Measurements from ENCODE around the gene ZNF526.
A peak's percentile ranks its signal among the peaks of the same experiment; 100 is the strongest.

Gene ZNF526

GRCh38 chr19:42224940-42225717 is 5.0 kb downstream of the ZNF526 start:
- no peak for DNase-seq (ENCODE audit: low spot score)

- no peak for DNase-seq (ENCODE audit: low spot score)
These were observed 5.7 kb downstream of the ZNF526 start for GRCh38 chr19:42225718-42226292.

- no peak for DNase-seq (ENCODE audit: low spot score)
These were observed 6.8 kb downstream of the ZNF526 start for GRCh38 chr19:42226886-42227285.

GRCh38 chr19:42228641-42229040 is 8.5 kb downstream of the ZNF526 start:
- no peak for DNase-seq (ENCODE audit: low spot score)

- no peak for DNase-seq (ENCODE audit: low spot score)
These were observed 9.3 kb downstream of the ZNF526 start for GRCh38 chr19:42229301-42229854.

GRCh38 chr19:42229855-42230351 is 9.8 kb downstream of the ZNF526 start:
- DNase-seq (ENCODE audit: low spot score) = no peak

GRCh38 chr19:42230571-42230970 is 10.5 kb downstream of the ZNF526 start:
- DNase-seq (ENCODE audit: low spot score) = no peak

- DNase-seq (ENCODE audit: low spot score) = no peak
These were observed 12.3 kb downstream of the ZNF526 start for GRCh38 chr19:42232435-42232834.

GRCh38 chr19:42233106-42233505 is 13.0 kb downstream of the ZNF526 start:
- DNase-seq (ENCODE audit: low spot score) = no peak

- no peak for DNase-seq (ENCODE audit: low spot score)
These were observed 13.7 kb downstream of the ZNF526 start for GRCh38 chr19:42233678-42234292.

- DNase-seq (ENCODE audit: low spot score) = no peak
These were observed 14.3 kb downstream of the ZNF526 start for GRCh38 chr19:42234364-42234763.

GRCh38 chr19:42235181-42235580 is 15.1 kb downstream of the ZNF526 start:
- no peak for DNase-seq (ENCODE audit: low spot score)

- DNase-seq (ENCODE audit: low spot score) = no peak
These were observed 19.6 kb downstream of the ZNF526 start for GRCh38 chr19:42239544-42240220.

- DNase-seq (ENCODE audit: low spot score) = no peak
These were observed 21.2 kb downstream of the ZNF526 start for GRCh38 chr19:42241279-42241678.

GRCh38 chr19:42242069-42242511 is 22.0 kb downstream of the ZNF526 start:
- no peak for DNase-seq (ENCODE audit: low spot score)

- DNase-seq (ENCODE audit: low spot score) = peak; percentile 97
These were observed 22.6 kb downstream of the ZNF526 start, which contains the start of gene GSK3A for GRCh38 chr19:42242512-42243409. TSS of gene GSK3A (minus strand) at chr19:42242602. CDS start at chr19:42242465, 137 bp downstream.

GRCh38 chr19:42244347-42245220 is 24.5 kb downstream of the ZNF526 start:
- DNase-seq (ENCODE audit: low spot score) = peak; percentile 92

GRCh38 chr19:42245231-42245630 is 25.1 kb downstream of the ZNF526 start:
- no peak for DNase-seq (ENCODE audit: low spot score)

- DNase-seq (ENCODE audit: low spot score) = no peak
These were observed 26.2 kb downstream of the ZNF526 start for GRCh38 chr19:42246143-42246921.
